CD4-positive, alpha-beta T cell treated with Interleukin-4 for 4 hours (primary cell): ENCODE results near the gene PDX1.
"Not testable (repeated sequence)": the region's sequence is repeated elsewhere in the genome, so short reads cannot be mapped to it uniquely, and the experiment has no call there.

Experiments
- DNase-seq: peaks from one replicate; pipeline ENCODE4 v3.0.0-alpha.2; 2020

Gene PDX1

DNA sequence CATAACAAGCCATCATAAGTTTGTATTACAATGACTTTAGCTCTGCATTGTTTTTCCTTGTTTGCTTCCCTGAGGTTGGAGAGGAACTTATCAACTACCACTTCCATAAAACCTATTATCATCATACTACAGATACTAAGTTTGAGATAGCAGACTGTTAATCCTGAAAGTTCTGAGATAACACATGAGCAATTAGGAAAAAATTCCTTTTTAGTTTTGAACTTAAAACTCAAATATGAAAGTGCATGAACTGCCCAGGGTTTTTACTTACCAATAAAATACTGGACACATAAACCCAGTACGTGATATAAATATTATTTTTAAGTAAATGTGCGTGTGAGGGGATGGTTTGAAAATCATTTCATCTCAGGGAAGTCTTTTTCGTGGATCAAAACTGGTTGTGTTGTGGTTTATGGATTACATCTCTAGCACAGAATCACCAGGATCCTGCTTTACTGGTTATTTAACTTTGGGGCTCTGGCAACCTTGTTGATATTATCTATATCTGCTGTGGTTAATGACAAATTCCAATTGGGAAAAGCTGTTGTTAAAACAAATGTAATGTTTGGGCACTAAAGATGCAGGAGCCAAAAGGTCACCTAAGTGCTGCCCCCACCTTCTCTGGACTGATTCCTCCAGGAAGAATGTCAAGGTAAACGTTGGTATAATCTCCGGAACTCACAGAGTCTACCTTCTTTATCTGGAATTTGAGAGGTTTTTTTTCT lies 36.9 kb downstream of the PDX1 start:
- DNase-seq = no peak

- DNase-seq = no peak
Observed at GRCh38 chr13:27959976-27960361, 40.2 kb downstream of the PDX1 start.

- no peak for DNase-seq
Observed at GRCh38 chr13:27960362-27961226, 40.8 kb downstream of the PDX1 start.

GRCh38 chr13:27961227-27962085 lies 41.7 kb downstream of the PDX1 start:
- DNase-seq = no peak

DNA sequence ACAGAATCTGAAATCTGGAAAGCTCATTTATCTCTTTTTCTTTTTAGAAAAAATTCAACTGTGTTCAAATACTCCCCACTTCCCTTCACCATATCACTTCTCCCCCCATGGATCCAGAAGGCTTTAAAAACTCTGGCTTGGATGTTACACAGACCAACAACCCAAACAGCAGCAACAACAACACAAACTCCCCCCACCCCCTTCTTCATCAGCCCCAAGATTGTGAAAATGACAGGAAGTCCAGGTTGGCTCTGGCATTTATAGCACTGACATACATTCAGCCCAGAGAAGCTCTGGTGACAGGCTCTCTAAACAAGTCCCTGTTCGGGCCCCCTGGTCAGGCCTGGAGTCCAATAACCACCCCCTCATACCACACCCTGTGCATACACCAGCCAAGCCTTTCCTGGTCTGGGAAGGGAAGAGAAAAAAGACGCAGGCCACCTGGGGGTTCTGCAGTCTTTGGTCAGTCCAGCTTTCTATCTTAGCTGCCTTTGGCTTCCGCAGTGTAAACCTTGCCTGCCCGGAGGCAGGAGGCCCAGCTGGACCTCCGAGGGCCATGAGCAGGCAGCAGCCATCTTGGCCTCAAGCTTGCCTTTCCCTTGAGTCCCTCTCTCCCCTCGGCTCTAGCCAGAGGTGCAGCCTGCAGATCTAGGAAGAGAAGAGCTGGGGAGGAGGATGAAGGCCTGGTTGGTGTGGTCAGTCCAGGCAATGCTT lies 42.5 kb downstream of the PDX1 start:
- no peak for DNase-seq

GRCh38 chr13:27962982-27963381 lies 43.2 kb downstream of the PDX1 start:
- DNase-seq = no peak

- no peak for DNase-seq
Observed at GRCh38 chr13:27963491-27963890, 43.7 kb downstream of the PDX1 start.

GRCh38 chr13:27964206-27964605 lies 44.4 kb downstream of the PDX1 start:
- not testable (repeated sequence) for DNase-seq

GRCh38 chr13:27964741-27965323 lies 45.0 kb downstream of the PDX1 start:
- DNase-seq = no peak

DNA sequence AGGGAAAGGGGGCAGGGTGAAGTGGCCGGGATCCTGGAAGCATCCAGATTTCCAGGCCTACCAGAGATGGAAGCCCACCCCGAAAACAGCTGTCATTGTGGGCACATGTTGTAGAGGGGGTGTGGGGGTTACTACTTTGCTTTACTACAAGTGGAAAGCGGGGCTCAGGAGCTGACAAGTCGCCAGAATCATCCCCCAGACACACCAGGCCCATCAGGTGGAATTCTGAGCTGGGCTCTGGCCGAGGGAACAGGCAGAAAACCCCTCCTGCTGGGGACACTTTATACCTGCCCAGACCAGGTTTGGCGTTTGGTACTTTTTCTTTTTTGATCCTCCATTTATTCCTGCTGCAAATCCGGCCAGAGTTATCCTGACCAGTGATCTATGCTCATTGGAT lies 45.5 kb downstream of the PDX1 start:
- DNase-seq = no peak

DNA sequence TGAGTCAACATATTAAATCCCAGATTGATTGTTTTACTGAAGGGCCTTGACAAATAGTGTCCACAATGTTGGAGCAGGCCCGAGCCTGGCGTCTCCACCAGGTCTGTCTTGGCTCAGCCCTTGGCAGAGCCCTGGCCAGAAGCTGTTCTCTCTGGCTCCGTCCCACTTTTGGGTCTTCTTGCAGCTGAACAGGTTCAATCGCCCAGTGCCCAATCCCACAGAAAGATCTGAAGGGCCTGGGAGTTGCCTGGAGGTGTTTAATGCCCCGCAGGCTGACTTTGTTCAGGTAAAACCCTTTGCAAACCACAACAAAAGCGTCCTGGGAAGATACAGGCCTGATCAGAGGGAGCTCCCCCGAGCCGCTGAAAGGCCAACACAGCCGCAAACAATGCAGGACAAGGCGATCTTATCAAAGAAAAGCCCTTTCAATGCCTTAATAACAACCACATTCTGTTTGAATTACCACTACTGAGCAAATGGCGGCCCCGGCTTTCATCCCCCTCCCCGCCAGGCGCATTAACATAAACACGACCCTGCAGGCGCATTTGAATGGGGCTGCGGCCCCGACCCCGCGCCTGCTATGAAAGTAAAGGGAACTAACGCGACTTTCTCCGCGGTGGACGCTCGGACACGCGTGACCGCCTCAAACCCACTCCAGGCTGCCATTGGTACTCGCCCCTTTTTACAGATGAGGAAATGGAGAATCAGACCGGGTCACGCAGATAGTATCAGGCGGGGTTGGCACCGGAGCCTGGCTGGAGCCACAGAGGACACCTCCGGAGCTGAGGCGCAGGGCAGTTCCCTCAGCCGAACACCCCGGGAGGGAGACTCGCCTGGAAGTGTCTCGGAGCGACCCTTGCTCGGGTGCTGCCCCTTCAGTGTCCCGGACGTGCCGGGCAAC lies 46.2 kb downstream of the PDX1 start:
- DNase-seq = no peak

DNA sequence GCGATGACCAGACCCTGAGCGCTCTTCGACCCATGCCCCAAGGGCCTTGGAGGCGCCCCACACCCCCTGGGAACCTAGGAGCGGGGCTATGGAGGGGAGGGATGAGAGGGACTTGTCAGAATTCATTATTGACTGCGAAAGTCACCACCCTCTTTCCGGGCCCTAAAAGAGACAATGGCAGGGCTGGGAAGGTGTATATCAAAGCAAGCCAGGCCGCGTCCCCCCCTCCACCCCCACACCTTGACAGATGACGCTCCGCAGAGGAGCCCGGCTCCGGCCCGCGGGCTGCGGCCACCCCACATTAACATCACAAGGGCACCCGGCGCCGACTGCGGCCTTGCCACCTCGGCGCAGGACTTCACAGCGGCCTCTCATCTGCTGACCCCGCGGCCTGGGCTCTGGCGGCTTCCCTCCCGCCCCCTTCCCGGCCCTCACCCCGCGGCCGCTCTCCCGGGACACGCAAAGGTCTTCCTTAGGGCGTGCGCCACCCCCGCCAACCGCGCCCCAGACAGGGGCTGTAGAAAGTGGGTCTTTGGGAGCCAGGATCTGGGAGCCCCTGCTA lies 46.9 kb downstream of the PDX1 start:
- DNase-seq = no peak

- no peak for DNase-seq
Observed at GRCh38 chr13:27967203-27967735, 47.5 kb downstream of the PDX1 start.

GRCh38 chr13:27967736-27968315 lies 48.0 kb downstream of the PDX1 start:
- no peak for DNase-seq

DNA sequence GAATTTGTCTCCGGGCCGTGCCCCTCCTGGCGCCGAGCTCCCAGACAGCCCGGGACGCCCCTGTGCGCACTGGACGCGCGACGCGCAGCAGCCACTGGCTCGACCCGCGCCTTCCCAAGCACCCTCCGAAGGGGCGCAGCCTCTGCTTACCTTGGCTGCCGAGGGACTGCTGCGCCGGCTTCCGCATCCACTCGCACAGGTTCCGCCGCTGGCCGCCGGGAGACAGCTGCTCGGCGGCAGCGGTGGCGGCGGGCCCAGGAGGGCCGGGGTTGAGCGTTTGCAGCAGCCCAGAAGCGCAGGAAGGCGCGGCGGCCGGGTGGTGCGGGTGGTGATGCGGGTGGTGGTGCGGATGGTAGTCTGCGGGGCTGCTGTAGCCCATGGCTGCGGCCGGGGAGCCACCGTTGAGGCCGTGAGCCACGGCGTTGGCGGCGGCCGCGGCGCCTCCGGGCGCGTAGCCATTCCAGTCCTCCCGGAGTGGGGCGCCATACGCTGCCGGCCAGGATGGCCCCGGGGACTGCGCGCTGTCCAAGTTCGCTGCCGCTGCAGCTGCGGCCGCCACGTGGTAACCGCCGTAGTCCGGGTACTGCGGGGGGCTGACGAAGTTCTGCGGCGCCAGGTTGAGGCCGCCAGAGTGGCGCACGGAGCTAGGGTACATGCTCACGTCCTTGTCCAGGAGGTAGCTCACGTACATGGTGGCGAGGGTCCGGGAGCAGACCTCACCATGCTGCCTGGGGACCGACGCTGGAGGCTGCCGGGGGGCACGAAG lies 48.7 kb downstream of the PDX1 start:
- DNase-seq = no peak

GRCh38 chr13:27969082-27969865 lies 49.5 kb downstream of the PDX1 start, which contains the start of gene CDX2:
Gene CDX2, minus strand, starts transcription at chr13:27969315. Its CDS starts 309 bp downstream, at chr13:27969006.
- no peak for DNase-seq

- no peak for DNase-seq
Observed at GRCh38 chr13:27969866-27970229, 50.0 kb downstream of the PDX1 start.
